HT-29 (cell line): ENCODE measurements around the gene PHLPP1. TPM values are rescaled to one million over a fixed set of nuclear protein-coding genes. Genes with fewer than 3 reads are reported as not detected.

Experiments
- DNase-seq: peaks from one replicate; pipeline ENCODE4 v3.0.0-alpha.2; 2015; ENCODE audit warnings: low spot score
- total RNA-seq: library from RNA; depleted of rRNA; stranded (reverse); fragments of >200 nt; shearing (Covaris generic); gene quantifications from 2 replicates; pipeline ENCODE4 v1.2.3, GENCODE V29; 2014

Gene PHLPP1
- total RNA-seq, 1 experiment from 2014 or later: 7.5 TPM

GRCh38 chr18:62978251-62979049, 263.1 kb downstream of the PHLPP1 start:
- DNase-seq: no peak

- no peak for DNase-seq
Observed at GRCh38 chr18:62979176-62979575, 263.8 kb downstream of the PHLPP1 start.

- DNase-seq: no peak
Observed at GRCh38 chr18:62979900-62980299, 264.6 kb downstream of the PHLPP1 start.

- DNase-seq: no peak
Observed at GRCh38 chr18:62981566-62981965, 266.2 kb downstream of the PHLPP1 start.

- peak; percentile 61 for DNase-seq
Observed at GRCh38 chr18:62982600-62983251, 267.4 kb downstream of the PHLPP1 start.

- no peak for DNase-seq
Observed at GRCh38 chr18:62984656-62985315, 269.4 kb downstream of the PHLPP1 start.

GRCh38 chr18:62986490-62986889, 271.1 kb downstream of the PHLPP1 start:
- DNase-seq: no peak

GRCh38 chr18:62987055-62987830, 271.9 kb downstream of the PHLPP1 start:
- DNase-seq: no peak

- no peak for DNase-seq
Observed at GRCh38 chr18:62987859-62988258, 272.5 kb downstream of the PHLPP1 start.

GRCh38 chr18:62988471-62988870, 273.1 kb downstream of the PHLPP1 start:
- DNase-seq: no peak

- no peak for DNase-seq
Observed at GRCh38 chr18:62989195-62989594, 273.9 kb downstream of the PHLPP1 start.

GRCh38 chr18:62990653-62991052, 275.3 kb downstream of the PHLPP1 start:
- DNase-seq: no peak

GRCh38 chr18:62991389-62991788, 276.0 kb downstream of the PHLPP1 start:
- no peak for DNase-seq

GRCh38 chr18:62991959-62992358, 276.6 kb downstream of the PHLPP1 start:
- no peak for DNase-seq

- DNase-seq: no peak
Observed at GRCh38 chr18:62992877-62993365, 277.6 kb downstream of the PHLPP1 start.

- DNase-seq: no peak
Observed at GRCh38 chr18:62996566-62996965, 281.2 kb downstream of the PHLPP1 start.

GRCh38 chr18:62997076-62997475, 281.7 kb downstream of the PHLPP1 start:
- no peak for DNase-seq

- no peak for DNase-seq
Observed at GRCh38 chr18:62998443-62998842, 283.1 kb downstream of the PHLPP1 start.

- no peak for DNase-seq
Observed at GRCh38 chr18:62999392-62999791, 284.1 kb downstream of the PHLPP1 start.

GRCh38 chr18:62999921-63000320, 284.6 kb downstream of the PHLPP1 start:
- DNase-seq: no peak

- DNase-seq: no peak
Observed at GRCh38 chr18:63000839-63001238, 285.5 kb downstream of the PHLPP1 start.

- no peak for DNase-seq
Observed at GRCh38 chr18:63001861-63002260, 286.5 kb downstream of the PHLPP1 start.
